HepG2 (cell line): ENCODE data around the gene LRP1B. TPM values are rescaled to one million over a fixed set of nuclear protein-coding genes. Genes with fewer than 3 reads are reported as not detected.

ENCODE experiments used
- ATAC-seq: fragments of 200-7000 bp; cut with Tn5 transposase; 3 replicates; pipeline ENCODE4 v1.9.1; 2020; ENCODE audit warnings: mild to moderate bottlenecking, moderate library complexity
- BruUV-seq: library from RNA; stranded (reverse); fragments of 400-500 nt; replicated peaks from 2 replicates; lab custom pipeline; 2021; lab: Mats Ljungman, UMichigan
- CTCF ChIA-PET: fragments of 300-600 bp; formaldehyde crosslinking; extraction: SDS; loops from one replicate; lab custom pipeline; 2021; ENCODE audit warnings: low total read pairs, inconsistent platforms, low intra/inter-chr PET ratio; lab: Yijun Ruan, JAX
- POLR2A ChIA-PET: fragments of 350-600 bp; sonication (Branson Sonifier 250); formaldehyde crosslinking; loops from one replicate; lab custom pipeline; 2020; ENCODE audit warnings: antibody characterized with exemption, inconsistent platforms; lab: Yijun Ruan, JAX
- DNase-seq: peaks from one replicate; pipeline ENCODE4 v3.0.0-alpha.2; 2015; ENCODE audit warnings: low spot score
- FAIRE-seq: peaks from 3 replicates; lab custom pipeline; 2011; peaks lifted over from hg19 to GRCh38; lab: Jason Lieb, UNC
- H2AFZ ChIP-seq: one replicate; pipeline ENCODE4 v1.6.1; 2011; ENCODE audit warnings: low read length, inconsistent platforms
- H3K27ac ChIP-seq: fragments of 300-600 bp; 3 replicates; pipeline ENCODE4 v1.8.0; 2011; ENCODE audit warnings: mixed run types, mild to moderate bottlenecking, mixed read lengths, low read length, inconsistent platforms; ENCODE audit not compliant: insufficient read depth; ENCODE audit errors: extremely low read length
- H3K27me3 ChIP-seq, 2 experiments: fragments of 200-600 bp in 1 of 2; 2 replicates in 1 of 2; 3 replicates in 1 of 2; pipeline versions ENCODE4 v1.6.0 to v1.8.0; 2011; ENCODE audit warnings: low read length in 2 of 2, mild to moderate bottlenecking in 2 of 2, moderate library complexity in 2 of 2, inconsistent platforms in 1 of 2; ENCODE audit not compliant: insufficient read depth in 2 of 2, control insufficient read depth in 1 of 2
- H3K36me3 ChIP-seq, 2 experiments: fragments of 200-600 bp in 1 of 2; replicated peaks in 1 of 2; 2 replicates in 1 of 2; 3 replicates in 1 of 2; pipeline versions ENCODE4 v1.5.1 to v1.8.0; 2011; ENCODE audit warnings: low read length in 2 of 2, inconsistent platforms in 1 of 2; ENCODE audit not compliant: insufficient read depth in 2 of 2, control insufficient read depth in 1 of 2
- H3K4me1 ChIP-seq: 2 replicates; pipeline ENCODE4 v1.5.1; 2012; ENCODE audit warnings: low read length, inconsistent platforms; ENCODE audit not compliant: insufficient read depth
- H3K4me2 ChIP-seq: 2 replicates; pipeline ENCODE4 v1.6.0; 2011; ENCODE audit warnings: low read depth, low read length, inconsistent platforms
- H3K4me3 ChIP-seq, 3 experiments: fragments of 200-600 bp in 1 of 3; sonication (generic), shearing (Covaris generic) in 1 of 3; replicated peaks in 1 of 3; 2 replicates each; pipeline ENCODE4 v1.5.1; 2011 to 2016; ENCODE audit warnings: low read length in 3 of 3, inconsistent platforms in 2 of 3, low read depth in 2 of 3, mild to moderate bottlenecking in 2 of 3, control low read depth in 1 of 3, mixed read lengths in 1 of 3; ENCODE audit not compliant: insufficient read depth in 1 of 3
- H3K79me2 ChIP-seq: one replicate; pipeline ENCODE4 v1.6.1; 2011; ENCODE audit warnings: low read length, inconsistent platforms; ENCODE audit not compliant: insufficient read depth
- H3K9ac ChIP-seq: 2 replicates; pipeline ENCODE4 v1.6.0; 2011; ENCODE audit warnings: mild to moderate bottlenecking, low read depth, low read length, inconsistent platforms; ENCODE audit not compliant: insufficient read depth
- H3K9me3 ChIP-seq: 2 replicates; pipeline ENCODE4 v1.5.1; 2012; ENCODE audit warnings: mild to moderate bottlenecking, low read length
- H4K20me1 ChIP-seq: 2 replicates; pipeline ENCODE4 v1.6.0; 2011; ENCODE audit warnings: inconsistent platforms, mild to moderate bottlenecking, low read length, moderate library complexity; ENCODE audit not compliant: insufficient read depth
- ATF7-NPFF ChIP-seq: sonication (generic); formaldehyde crosslinking; IDR thresholded peaks from 2 replicates; pipeline ENCODE4 v1.8.1; 2023; ENCODE audit warnings: mild to moderate bottlenecking, low read depth, missing genetic modification reagents, moderate library complexity
- ATM ChIP-seq: fragments of 450-650 bp; IDR thresholded peaks from 2 replicates; pipeline ENCODE4 v1.7.1; 2017; ENCODE audit warnings: mild to moderate bottlenecking, borderline replicate concordance
- CHD4 ChIP-seq: fragments of 200-600 bp; sonication (generic); IDR thresholded peaks from 2 replicates; pipeline ENCODE4 v1.7.0; 2017; ENCODE audit warnings: mild to moderate bottlenecking, low read length, borderline replicate concordance
- ETS1 ChIP-seq: sonication (generic); formaldehyde crosslinking; IDR thresholded peaks from 2 replicates; pipeline ENCODE4 v1.4.0; 2020; ENCODE audit warnings: missing genetic modification reagents
- KLF12 ChIP-seq: sonication (generic); formaldehyde crosslinking; IDR thresholded peaks from 2 replicates; pipeline ENCODE4 v1.4.0; 2020; ENCODE audit warnings: missing genetic modification reagents, borderline replicate concordance
- NR3C1 ChIP-seq: sonication (generic); formaldehyde crosslinking; IDR thresholded peaks from 2 replicates; pipeline ENCODE4 v1.4.0; 2020; ENCODE audit warnings: missing genetic modification reagents
- RXRB ChIP-seq: IDR thresholded peaks from 2 replicates; pipeline ENCODE4 v1.6.1; 2016; ENCODE audit warnings: borderline replicate concordance, missing genetic modification reagents, missing compliant biosample characterization
- SAP130 ChIP-seq: IDR thresholded peaks from 2 replicates; pipeline ENCODE4 v1.6.1; 2016; ENCODE audit warnings: low read depth
- TBP ChIP-seq: sonication (generic); formaldehyde crosslinking; IDR thresholded peaks from 2 replicates; pipeline ENCODE4 v1.5.0; 2020; ENCODE audit warnings: missing genetic modification reagents
- ZFY ChIP-seq: sonication (generic); formaldehyde crosslinking; IDR thresholded peaks from 2 replicates; pipeline ENCODE4 v1.4.0; 2020; ENCODE audit warnings: missing genetic modification reagents
- ZNF124 ChIP-seq: sonication (generic); formaldehyde crosslinking; IDR thresholded peaks from 2 replicates; pipeline ENCODE4 v1.4.0; 2020; ENCODE audit warnings: missing genetic modification reagents
- ZNF367 ChIP-seq: sonication (generic); formaldehyde crosslinking; IDR thresholded peaks from 2 replicates; pipeline ENCODE4 v1.4.0; 2020; ENCODE audit warnings: missing genetic modification reagents, borderline replicate concordance
- WGBS: methylation state at CpG from one replicate; pipeline ENCODE4 v1.1.6; 2017; ENCODE audit warnings: low lambda C conversion rate; 5-methylcytosine and 5-hydroxymethylcytosine counted together
- in situ Hi-C: cut with HindIII; loops from 2 replicates; pipeline ENCODE4 v1.10.0; 2017; ENCODE audit warnings: low pct_unique_long_range_greater_than_20kb; ENCODE audit not compliant: extremely low pct_ligation_motif_present
- intact Hi-C: fragments of 100-400 bp; cut with micrococcal nuclease; formaldehyde crosslinking; loops from one replicate; pipeline ENCODE4 v1.10.0; 2022; ENCODE audit not compliant: unreplicated experiment
- polyA plus RNA-seq, 8 experiments: library from polyadenylated mRNA; depleted of rRNA in 3 of 8; stranded (reverse) in 7 of 8; unstranded in 1 of 8; fragments of >200 nt; fragmentation: Illumina TruSeq in 4 of 8; extraction: Trizol in 4 of 8; gene quantifications; 2 replicates each; pipeline versions ENCODE4 v1.2.1 to v1.2.3, GENCODE V29; 2011 to 2016; ENCODE audit warnings: low read depth in 4 of 8, missing spikeins in 1 of 8, mixed read lengths in 1 of 8; ENCODE audit not compliant: insufficient read depth in 1 of 8
- total RNA-seq, 5 experiments: library from RNA; depleted of rRNA; stranded (reverse); fragments of >200 nt; fragmentation: Illumina TruSeq; extraction: Trizol; gene quantifications; 2 replicates each; pipeline ENCODE4 v1.2.3, GENCODE V29; 2016; ENCODE audit warnings: low read depth in 1 of 5
- TF ChIP-seq, protein P1 (sequence below): sonication (generic); formaldehyde crosslinking; IDR thresholded peaks from 2 replicates; pipeline ENCODE4 v1.9.0; 2021; ENCODE audit warnings: missing genetic modification reagents, borderline replicate concordance
- TF ChIP-seq, protein P2 (sequence below): sonication (generic); formaldehyde crosslinking; IDR thresholded peaks from 2 replicates; pipeline ENCODE4 v1.9.0; 2021; ENCODE audit warnings: missing genetic modification reagents, borderline replicate concordance

Gene LRP1B
- total and polyA plus RNA-seq, 2 of the 13 experiments (the other 11 are each of a cell fraction or from before 2014, with no cell fraction given), result 0.04 TPM; not detected in 1

GRCh38 chr2:140843186-140843585 is 1287.6 kb downstream of the LRP1B start (continued):
- TF ChIP-seq, protein P1, sequence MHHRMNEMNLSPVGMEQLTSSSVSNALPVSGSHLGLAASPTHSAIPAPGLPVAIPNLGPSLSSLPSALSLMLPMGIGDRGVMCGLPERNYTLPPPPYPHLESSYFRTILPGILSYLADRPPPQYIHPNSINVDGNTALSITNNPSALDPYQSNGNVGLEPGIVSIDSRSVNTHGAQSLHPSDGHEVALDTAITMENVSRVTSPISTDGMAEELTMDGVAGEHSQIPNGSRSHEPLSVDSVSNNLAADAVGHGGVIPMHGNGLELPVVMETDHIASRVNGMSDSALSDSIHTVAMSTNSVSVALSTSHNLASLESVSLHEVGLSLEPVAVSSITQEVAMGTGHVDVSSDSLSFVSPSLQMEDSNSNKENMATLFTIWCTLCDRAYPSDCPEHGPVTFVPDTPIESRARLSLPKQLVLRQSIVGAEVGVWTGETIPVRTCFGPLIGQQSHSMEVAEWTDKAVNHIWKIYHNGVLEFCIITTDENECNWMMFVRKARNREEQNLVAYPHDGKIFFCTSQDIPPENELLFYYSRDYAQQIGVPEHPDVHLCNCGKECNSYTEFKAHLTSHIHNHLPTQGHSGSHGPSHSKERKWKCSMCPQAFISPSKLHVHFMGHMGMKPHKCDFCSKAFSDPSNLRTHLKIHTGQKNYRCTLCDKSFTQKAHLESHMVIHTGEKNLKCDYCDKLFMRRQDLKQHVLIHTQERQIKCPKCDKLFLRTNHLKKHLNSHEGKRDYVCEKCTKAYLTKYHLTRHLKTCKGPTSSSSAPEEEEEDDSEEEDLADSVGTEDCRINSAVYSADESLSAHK (CRISPR knock-in tag), result no peak
- TF ChIP-seq RXRB (CRISPR knock-in tag), result no peak
- no peak for TF ChIP-seq ZFY (CRISPR knock-in tag)

- 2% methylated on average over 3 of the region's 3 CpGs for WGBS
- H2AFZ ChIP-seq, result no peak overlapping the region
- DNase-seq, result no peak
- in situ Hi-C loops, result no loop called here
- no peak for TF ChIP-seq KLF12 (CRISPR knock-in tag)
- TF ChIP-seq, all 625 proteins: peak for 0
- no peaks in the 10 kb centered on the region for H4K20me1 ChIP-seq
- no peaks in the 10 kb centered on the region for H3K79me2 ChIP-seq
- no peak overlapping the region for H3K4me3 ChIP-seq
- H3K9ac ChIP-seq, result no peak overlapping the region
- CTCF ChIA-PET, result no interaction called here
- no peak overlapping the region for H3K27ac ChIP-seq
- no peak overlapping the region for H3K4me2 ChIP-seq
- no peaks in the 10 kb centered on the region for H3K9me3 ChIP-seq
- intact Hi-C loops, result no loop called here
- no peaks in the 10 kb centered on the region for H3K4me1 ChIP-seq
- POLR2A ChIA-PET, result no interaction called here
- no TSS peak for BruUV-seq
- no peaks in the 10 kb centered on the region for H3K27me3 ChIP-seq
- ATAC-seq, result no peak
- FAIRE-seq, result no peak
- no peaks in the 10 kb centered on the region for H3K36me3 ChIP-seq
Observed at GRCh38 chr2:140842110-140842509, 1288.7 kb downstream of the LRP1B start.

DNA sequence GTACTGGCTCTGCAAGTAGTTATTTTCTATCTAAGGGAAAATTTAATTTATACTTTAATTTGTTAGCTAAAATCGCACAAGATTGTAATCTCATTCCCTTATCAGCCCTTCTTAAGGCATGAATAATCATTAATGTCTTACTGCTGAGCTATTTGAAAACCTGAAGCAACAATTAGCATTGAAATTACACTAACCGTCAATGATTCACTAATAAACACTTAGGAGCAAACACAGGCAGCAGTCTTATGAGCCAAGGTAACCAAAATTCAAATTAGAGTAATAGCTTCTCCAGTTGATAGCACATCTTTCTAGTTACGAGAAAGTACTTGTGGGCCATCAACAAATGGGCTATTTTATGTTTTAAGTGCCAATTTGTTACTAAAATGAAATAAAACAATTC is 1289.7 kb downstream of the LRP1B start:
- under 1% methylated on average over 3 of the region's 3 CpGs for WGBS
- no peaks in the 10 kb centered on the region for H3K36me3 ChIP-seq
- H3K27ac ChIP-seq, result no peak overlapping the region
- ATAC-seq (no peak), DNase-seq (no peak), FAIRE-seq (no peak)
- H3K4me1 ChIP-seq, result no peaks in the 10 kb centered on the region
- intact Hi-C loops (no loop called here), in situ Hi-C loops (no loop called here)
- no peaks in the 10 kb centered on the region for H3K9me3 ChIP-seq
- no peaks in the 10 kb centered on the region for H3K79me2 ChIP-seq
- no peak overlapping the region for H3K9ac ChIP-seq
- no TSS peak for BruUV-seq
- H3K4me2 ChIP-seq, result no peak overlapping the region
- no peaks in the 10 kb centered on the region for H4K20me1 ChIP-seq
- no peaks in the 10 kb centered on the region for H3K27me3 ChIP-seq
- POLR2A ChIA-PET, result no interaction called here
- CTCF ChIA-PET, result no interaction called here
- H3K4me3 ChIP-seq, result no peak overlapping the region
- no peak overlapping the region for H2AFZ ChIP-seq
- no peak for TF ChIP-seq NR3C1 (CRISPR knock-in tag)
- TF ChIP-seq ZNF367 (CRISPR knock-in tag), result no peak
- TF ChIP-seq, protein P2, sequence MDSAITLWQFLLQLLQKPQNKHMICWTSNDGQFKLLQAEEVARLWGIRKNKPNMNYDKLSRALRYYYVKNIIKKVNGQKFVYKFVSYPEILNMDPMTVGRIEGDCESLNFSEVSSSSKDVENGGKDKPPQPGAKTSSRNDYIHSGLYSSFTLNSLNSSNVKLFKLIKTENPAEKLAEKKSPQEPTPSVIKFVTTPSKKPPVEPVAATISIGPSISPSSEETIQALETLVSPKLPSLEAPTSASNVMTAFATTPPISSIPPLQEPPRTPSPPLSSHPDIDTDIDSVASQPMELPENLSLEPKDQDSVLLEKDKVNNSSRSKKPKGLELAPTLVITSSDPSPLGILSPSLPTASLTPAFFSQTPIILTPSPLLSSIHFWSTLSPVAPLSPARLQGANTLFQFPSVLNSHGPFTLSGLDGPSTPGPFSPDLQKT (CRISPR knock-in tag), result no peak
- no peak for TF ChIP-seq ATM
- no peak for TF ChIP-seq ETS1 (CRISPR knock-in tag)
- TF ChIP-seq TBP (CRISPR knock-in tag), result no peak
- TF ChIP-seq ATF7-NPFF, result no peak
- TF ChIP-seq CHD4, result no peak
- no peak for TF ChIP-seq ZNF124 (CRISPR knock-in tag)
- no peak for TF ChIP-seq SAP130 (CRISPR knock-in tag)
